ENCODE results near the gene CD5L. TPM values are rescaled to one million over a fixed set of nuclear protein-coding genes. Genes with fewer than 3 reads are reported as not detected.

Gene CD5L
- total and polyA plus RNA-seq, 2 of the 13 experiments (the other 11 are each of a cell fraction or from before 2014, with no cell fraction given) = not detected

DNA sequence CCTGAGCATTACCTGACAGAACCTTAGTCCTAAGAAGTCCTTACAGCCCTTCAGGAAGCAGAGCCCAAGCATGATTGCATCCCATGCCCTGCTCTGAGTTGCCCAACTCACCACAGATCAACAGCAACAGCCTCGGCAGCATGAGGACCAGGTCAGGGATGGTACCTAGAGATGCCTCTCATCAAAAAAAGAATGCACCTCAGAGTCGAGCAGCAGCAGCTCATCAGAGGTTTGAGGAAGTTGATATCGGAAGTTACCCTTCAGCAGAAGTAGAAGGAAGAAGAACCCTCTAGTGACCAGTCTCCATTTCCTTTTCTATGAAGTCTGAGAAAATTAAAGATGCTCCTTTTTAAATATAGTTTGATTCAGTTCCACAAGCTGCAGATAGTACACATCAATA lies 21.7 kb downstream of the CD5L start, which contains the start of gene FCRL1:
FCRL1 (minus strand) TSS at position 225 of the 400 bp plus-strand sequence; CDS start at position 142, 83 bp downstream.
- ChIA-PET CTCF (ENCODE audit: low intra/inter-chr PET ratio, low total read pairs) (no interaction called here), POLR2A (no interaction called here)
- no peak for ATAC-seq
- Histone ChIP-seq H3K79me2 (ENCODE audit: insufficient read depth, low read length) (no peaks in the 10 kb centered on the region), H3K27ac (ENCODE audit: extremely low read length, insufficient read depth, low read length) (no peak within 1 kb of the TSS), H3K27me3 (ENCODE audit: control insufficient read depth in 1 of 2, insufficient read depth in 2 of 2, low read length in 2 of 2) (no peaks in the 10 kb centered on the region), H2AFZ (ENCODE audit: low read length) (no peak within 1 kb of the TSS), H4K20me1 (ENCODE audit: insufficient read depth, low read length) (no peaks in the 10 kb centered on the region), H3K36me3 (replicated peaks in 1 of 2; ENCODE audit: control insufficient read depth in 1 of 2, insufficient read depth in 2 of 2, low read length in 2 of 2) (no peaks in the 10 kb centered on the region), H3K4me1 (ENCODE audit: insufficient read depth, low read length) (no peaks in the 10 kb centered on the region), H3K4me3 (replicated peaks in 1 of 3; ENCODE audit: insufficient read depth in 1 of 3, low read depth in 2 of 3, low read length in 3 of 3) (no peak within 1 kb of the TSS), H3K9me3 (ENCODE audit: low read length) (no peaks in the 10 kb centered on the region), H3K4me2 (ENCODE audit: low read depth, low read length) (no peak within 1 kb of the TSS), H3K9ac (ENCODE audit: insufficient read depth, low read depth, low read length) (no peak within 1 kb of the TSS)
- WGBS (ENCODE audit: low lambda C conversion rate) = 0% methylated on average over 3 of the region's 3 CpGs
- TF ChIP-seq ZBTB38 (CRISPR knock-in tag; IDR thresholded peaks at IDR 0.05) = no peak
- intact Hi-C loops (cut with micrococcal nuclease; ENCODE audit: unreplicated experiment) (no loop called here), in situ Hi-C loops (cut with HindIII; ENCODE audit: extremely low pct_ligation_motif_present, low pct_unique_long_range_greater_than_20kb) (no loop called here)
- BruUV-seq (replicated peaks) = no TSS peak
- FAIRE-seq = no peak
- DNase-seq (ENCODE audit: low spot score) = no peak

DNA sequence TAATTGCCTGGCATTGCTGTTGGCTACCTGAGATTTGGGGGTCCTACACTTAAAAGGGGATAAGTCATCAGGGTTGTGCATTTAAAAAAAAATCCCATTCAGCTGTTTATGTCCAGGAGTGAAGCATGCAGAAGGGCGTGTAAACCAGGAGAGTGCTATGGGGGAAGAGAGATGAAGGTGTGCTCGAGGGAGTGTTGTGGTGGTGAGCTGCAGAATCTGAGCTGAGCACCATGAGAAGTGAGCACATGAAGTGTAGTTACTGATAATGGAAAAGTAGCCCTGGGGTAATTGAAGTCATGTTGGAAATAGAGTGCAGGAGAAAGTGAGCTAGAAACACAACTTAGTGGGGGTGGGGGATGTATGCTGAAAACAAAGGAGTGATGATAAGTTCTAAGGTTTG lies 22.4 kb downstream of the CD5L start:
- Histone ChIP-seq H3K9me3 (ENCODE audit: low read length) (no peaks in the 10 kb centered on the region), H2AFZ (ENCODE audit: low read length) (no peak overlapping the region), H3K4me2 (ENCODE audit: low read depth, low read length) (no peak overlapping the region), H3K27ac (ENCODE audit: extremely low read length, insufficient read depth, low read length) (no peak overlapping the region), H3K36me3 (replicated peaks in 1 of 2; ENCODE audit: control insufficient read depth in 1 of 2, insufficient read depth in 2 of 2, low read length in 2 of 2) (no peaks in the 10 kb centered on the region), H3K9ac (ENCODE audit: insufficient read depth, low read depth, low read length) (no peak overlapping the region), H3K79me2 (ENCODE audit: insufficient read depth, low read length) (no peaks in the 10 kb centered on the region), H4K20me1 (ENCODE audit: insufficient read depth, low read length) (no peaks in the 10 kb centered on the region), H3K27me3 (ENCODE audit: control insufficient read depth in 1 of 2, insufficient read depth in 2 of 2, low read length in 2 of 2) (no peaks in the 10 kb centered on the region), H3K4me1 (ENCODE audit: insufficient read depth, low read length) (no peaks in the 10 kb centered on the region), H3K4me3 (replicated peaks in 1 of 3; ENCODE audit: insufficient read depth in 1 of 3, low read depth in 2 of 3, low read length in 3 of 3) (no peak overlapping the region)
- 2% methylated on average over 2 of the region's 2 CpGs for WGBS (ENCODE audit: low lambda C conversion rate)
- ChIA-PET POLR2A (no interaction called here), CTCF (ENCODE audit: low intra/inter-chr PET ratio, low total read pairs) (no interaction called here)
- BruUV-seq (replicated peaks) = no TSS peak
- intact Hi-C loops (cut with micrococcal nuclease; ENCODE audit: unreplicated experiment) (no loop called here), in situ Hi-C loops (cut with HindIII; ENCODE audit: extremely low pct_ligation_motif_present, low pct_unique_long_range_greater_than_20kb) (no loop called here)
- FAIRE-seq = no peak
- no peak for ATAC-seq
- TF ChIP-seq ZBTB38 (CRISPR knock-in tag; IDR thresholded peaks at IDR 0.05) (no peak), MAFG (CRISPR knock-in tag; IDR thresholded peaks at IDR 0.05) (no peak), ZMYM2 (CRISPR knock-in tag; IDR thresholded peaks at IDR 0.05) (no peak), ZFY (CRISPR knock-in tag; IDR thresholded peaks at IDR 0.05) (no peak), ZNF33A (CRISPR knock-in tag; IDR thresholded peaks at IDR 0.05; ENCODE audit: borderline replicate concordance) (no peak), RAD51 (IDR thresholded peaks at IDR 0.05; ENCODE audit: borderline replicate concordance) (no peak), ZNF572 (CRISPR knock-in tag; IDR thresholded peaks at IDR 0.05) (no peak), SP140L (CRISPR knock-in tag; IDR thresholded peaks at IDR 0.05; ENCODE audit: borderline replicate concordance) (no peak), HOXD1 (CRISPR knock-in tag; IDR thresholded peaks at IDR 0.05) (no peak), ZNF205 (CRISPR knock-in tag; IDR thresholded peaks at IDR 0.05) (no peak), THAP11 (CRISPR knock-in tag; IDR thresholded peaks at IDR 0.05) (no peak), ZNF230 (CRISPR knock-in tag; IDR thresholded peaks at IDR 0.05) (no peak), THYN1 (CRISPR knock-in tag; IDR thresholded peaks at IDR 0.05; ENCODE audit: borderline replicate concordance, low read depth) (no peak), NR2F6 (IDR thresholded peaks at IDR 0.05) (no peak), NR2F6 (CRISPR knock-in tag; IDR thresholded peaks at IDR 0.05) (no peak)
- TF ChIP-seq, protein P1, sequence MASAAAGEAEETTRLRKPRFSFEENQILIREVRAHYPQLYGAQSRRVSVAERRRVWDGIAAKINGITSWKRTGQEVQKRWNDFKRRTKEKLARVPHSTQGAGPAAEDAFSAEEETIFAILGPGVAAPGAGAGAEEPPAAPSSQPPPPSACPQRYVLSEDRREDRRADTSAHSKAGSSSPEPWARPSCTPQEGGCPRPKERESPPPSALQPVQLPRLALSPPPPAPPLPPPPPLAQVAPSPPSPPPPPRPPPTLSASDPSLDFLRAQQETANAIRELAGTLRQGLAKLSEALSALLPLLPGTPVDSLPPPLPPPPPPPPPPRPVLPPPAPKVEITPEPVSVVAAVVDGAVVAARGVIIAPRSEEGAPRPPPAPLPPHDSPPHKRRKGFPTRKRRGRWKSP (CRISPR knock-in tag; IDR thresholded peaks at IDR 0.05) = no peak
- TF ChIP-seq, protein P2, sequence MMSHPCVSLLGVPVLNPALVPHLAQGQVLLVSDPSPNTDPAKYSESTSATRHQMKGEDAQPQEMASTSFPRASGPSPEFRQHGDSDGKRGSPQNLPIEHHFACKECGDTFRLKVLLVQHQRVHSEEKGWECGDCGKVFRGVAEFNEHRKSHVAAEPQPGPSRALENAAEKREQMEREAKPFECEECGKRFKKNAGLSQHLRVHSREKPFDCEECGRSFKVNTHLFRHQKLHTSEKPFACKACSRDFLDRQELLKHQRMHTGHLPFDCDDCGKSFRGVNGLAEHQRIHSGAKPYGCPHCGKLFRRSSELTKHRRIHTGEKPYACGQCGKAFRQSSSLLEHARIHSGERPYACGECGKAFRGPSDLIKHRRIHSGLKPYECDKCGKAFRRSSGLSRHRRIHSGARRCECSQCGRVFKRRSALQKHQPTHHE (CRISPR knock-in tag; IDR thresholded peaks at IDR 0.05; ENCODE audit: borderline replicate concordance) = no peak
- DNase-seq (ENCODE audit: low spot score) = no peak

Data from HepG2 (cell line).